OCI-LY7 (cell line): ENCODE results near the gene NOS3. TPM values are rescaled to one million over a fixed set of nuclear protein-coding genes. Genes with fewer than 3 reads are reported as not detected.

Experiments
- BruUV-seq: library from RNA; stranded (reverse); fragments of 400-500 nt; replicated peaks from 2 replicates; lab custom pipeline; 2021; lab: Mats Ljungman, UMichigan
- CTCF ChIA-PET: fragments of 300-600 bp; sonication (Branson Sonifier 250); formaldehyde crosslinking; loops from one replicate; lab custom pipeline; 2022; ENCODE audit warnings: antibody characterized with exemption; ENCODE audit not compliant: unreplicated experiment; lab: Charles Lee
- POLR2A ChIA-PET: fragments of 300-600 bp; sonication (Branson Sonifier 250); formaldehyde crosslinking; loops from one replicate; lab custom pipeline; 2022; ENCODE audit warnings: antibody characterized with exemption; lab: Charles Lee
- DNase-seq: peaks from one replicate; pipeline ENCODE4 v3.0.0-alpha.2; 2015; ENCODE audit warnings: low spot score
- H2AFZ ChIP-seq: fragments of 200-600 bp; sonication (generic), shearing (Covaris generic); 2 replicates; pipeline ENCODE4 v1.6.1; 2014; ENCODE audit warnings: mild to moderate bottlenecking, antibody characterized with exemption, low read length, moderate library complexity
- H3K27ac ChIP-seq: fragments of 200-600 bp; sonication (generic); 2 replicates; pipeline ENCODE4 v1.5.1; 2014; ENCODE audit warnings: mixed run types, low read depth, mild to moderate bottlenecking, moderate library complexity, low read length, inconsistent platforms; ENCODE audit not compliant: poor library complexity, severe bottlenecking
- H3K36me3 ChIP-seq: fragments of 200-600 bp; sonication (generic); 2 replicates; pipeline ENCODE4 v1.6.1; 2014; ENCODE audit warnings: mild to moderate bottlenecking, antibody characterized with exemption, low read length, moderate library complexity, mixed read lengths; ENCODE audit not compliant: insufficient read depth
- H3K4me1 ChIP-seq: fragments of 200-600 bp; sonication (generic); 2 replicates; pipeline ENCODE4 v1.5.1; 2014; ENCODE audit warnings: mild to moderate bottlenecking, low read length; ENCODE audit not compliant: insufficient read depth, poor library complexity, severe bottlenecking
- H3K4me2 ChIP-seq: fragments of 200-600 bp; sonication (generic); 2 replicates; pipeline ENCODE4 v1.6.1; 2014; ENCODE audit warnings: mild to moderate bottlenecking, low read length
- H3K4me3 ChIP-seq: fragments of 200-600 bp; sonication (generic); 2 replicates; pipeline ENCODE4 v1.5.1; 2014; ENCODE audit warnings: mild to moderate bottlenecking, low read depth, low read length; ENCODE audit not compliant: poor library complexity, severe bottlenecking
- H3K79me2 ChIP-seq: fragments of 200-600 bp; sonication (generic); 2 replicates; pipeline ENCODE4 v1.6.1; 2016; ENCODE audit warnings: low read depth, mild to moderate bottlenecking, low read length, moderate library complexity, mixed read lengths; ENCODE audit not compliant: insufficient read depth
- H3K9me2 ChIP-seq: fragments of 200-600 bp; sonication (generic); 2 replicates; pipeline ENCODE4 v1.6.1; 2016; ENCODE audit warnings: mild to moderate bottlenecking, low read length, mixed read lengths; ENCODE audit not compliant: insufficient read depth
- H3K9me3 ChIP-seq: fragments of 200-600 bp; sonication (generic); 2 replicates; pipeline ENCODE4 v1.6.1; 2014; ENCODE audit warnings: mild to moderate bottlenecking, mixed run types, low read length, mixed read lengths
- H4K20me1 ChIP-seq: fragments of 200-600 bp; sonication (generic); 2 replicates; pipeline ENCODE4 v1.6.1; 2014; ENCODE audit warnings: mild to moderate bottlenecking, antibody characterized with exemption, low read length, moderate library complexity, mixed read lengths; ENCODE audit not compliant: insufficient read depth
- EZH2phosphoT487 ChIP-seq: fragments of 200-600 bp; sonication (generic); IDR thresholded peaks from 2 replicates; pipeline ENCODE4 v1.6.1; 2018; ENCODE audit warnings: low read depth, borderline replicate concordance, mild to moderate bottlenecking, mixed run types, antibody characterized with exemption, low read length, moderate library complexity, mixed read lengths
- intact Hi-C: fragments of 100-400 bp; cut with micrococcal nuclease; formaldehyde crosslinking; loops from one replicate; pipeline ENCODE4 v1.10.0; 2022; ENCODE audit not compliant: unreplicated experiment
- total RNA-seq, 2 experiments: library from RNA; depleted of rRNA in 1 of 2; stranded (reverse); fragments of >200 nt in 1 of 2; shearing (Covaris generic) in 1 of 2; gene quantifications; 2 replicates each; pipeline ENCODE4 v1.2.3, GENCODE V29; 2014 to 2022
- TF ChIP-seq, protein P1 (sequence below): fragments of 200-600 bp; sonication (generic); conservative IDR thresholded peaks from 2 replicates; pipeline ENCODE4 v1.5.1; 2014; ENCODE audit warnings: mild to moderate bottlenecking, antibody characterized with exemption, low read length, moderate library complexity, mixed read lengths

The NOS3 gene
- total RNA-seq, 2 experiments from 2014 or later: 0.78 to 0.82 TPM

DNA sequence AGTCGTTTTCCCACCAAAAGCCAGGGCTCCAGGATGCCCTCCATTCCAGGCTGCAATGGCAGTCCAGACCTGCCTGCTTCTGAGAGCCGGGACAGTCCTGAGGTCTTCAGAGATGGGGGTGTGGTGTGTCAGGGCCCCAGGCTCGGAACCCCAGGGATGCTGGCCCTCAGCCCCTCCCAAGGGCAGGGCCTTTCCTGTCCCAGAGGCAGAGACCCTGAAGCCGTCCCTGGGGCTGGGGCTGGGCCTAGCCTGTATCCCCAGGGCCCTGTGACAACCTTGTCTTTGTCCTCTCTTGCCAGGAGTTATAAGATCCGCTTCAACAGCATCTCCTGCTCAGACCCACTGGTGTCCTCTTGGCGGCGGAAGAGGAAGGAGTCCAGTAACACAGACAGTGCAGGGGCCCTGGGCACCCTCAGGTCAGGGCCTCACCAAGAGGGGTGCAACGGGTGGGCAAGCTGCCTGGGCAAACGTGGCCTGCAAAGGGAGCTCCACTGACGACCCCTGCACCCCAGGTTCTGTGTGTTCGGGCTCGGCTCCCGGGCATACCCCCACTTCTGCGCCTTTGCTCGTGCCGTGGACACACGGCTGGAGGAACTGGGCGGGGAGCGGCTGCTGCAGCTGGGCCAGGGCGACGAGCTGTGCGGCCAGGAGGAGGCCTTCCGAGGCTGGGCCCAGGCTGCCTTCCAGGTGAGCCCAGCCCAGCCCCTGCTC lies 15.9 kb downstream of the NOS3 start:
- Histone ChIP-seq H3K4me1 (peaks cover 7% of the 10 kb centered on the region), H3K9me3 (no peaks in the 10 kb centered on the region), H2AFZ (no peak overlapping the region), H3K36me3 (no peaks in the 10 kb centered on the region), H3K79me2 (no peaks in the 10 kb centered on the region), H4K20me1 (no peaks in the 10 kb centered on the region), H3K9me2 (no peaks in the 10 kb centered on the region), H3K4me2 (no peak overlapping the region), H3K27ac (no peak overlapping the region), H3K4me3 (no peak overlapping the region)
- CTCF ChIA-PET: no interaction called here
- intact Hi-C loops: loop anchor here (5.0 kb wide), 1 partner anchor 44 kb away; no protein-coding TSS in a partner anchor
- POLR2A ChIA-PET: no interaction called here
- TF ChIP-seq, protein P1, sequence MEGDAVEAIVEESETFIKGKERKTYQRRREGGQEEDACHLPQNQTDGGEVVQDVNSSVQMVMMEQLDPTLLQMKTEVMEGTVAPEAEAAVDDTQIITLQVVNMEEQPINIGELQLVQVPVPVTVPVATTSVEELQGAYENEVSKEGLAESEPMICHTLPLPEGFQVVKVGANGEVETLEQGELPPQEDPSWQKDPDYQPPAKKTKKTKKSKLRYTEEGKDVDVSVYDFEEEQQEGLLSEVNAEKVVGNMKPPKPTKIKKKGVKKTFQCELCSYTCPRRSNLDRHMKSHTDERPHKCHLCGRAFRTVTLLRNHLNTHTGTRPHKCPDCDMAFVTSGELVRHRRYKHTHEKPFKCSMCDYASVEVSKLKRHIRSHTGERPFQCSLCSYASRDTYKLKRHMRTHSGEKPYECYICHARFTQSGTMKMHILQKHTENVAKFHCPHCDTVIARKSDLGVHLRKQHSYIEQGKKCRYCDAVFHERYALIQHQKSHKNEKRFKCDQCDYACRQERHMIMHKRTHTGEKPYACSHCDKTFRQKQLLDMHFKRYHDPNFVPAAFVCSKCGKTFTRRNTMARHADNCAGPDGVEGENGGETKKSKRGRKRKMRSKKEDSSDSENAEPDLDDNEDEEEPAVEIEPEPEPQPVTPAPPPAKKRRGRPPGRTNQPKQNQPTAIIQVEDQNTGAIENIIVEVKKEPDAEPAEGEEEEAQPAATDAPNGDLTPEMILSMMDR: no peak
- no peak for TF ChIP-seq EZH2phosphoT487
- BruUV-seq: no TSS peak
- no peak for DNase-seq

DNA sequence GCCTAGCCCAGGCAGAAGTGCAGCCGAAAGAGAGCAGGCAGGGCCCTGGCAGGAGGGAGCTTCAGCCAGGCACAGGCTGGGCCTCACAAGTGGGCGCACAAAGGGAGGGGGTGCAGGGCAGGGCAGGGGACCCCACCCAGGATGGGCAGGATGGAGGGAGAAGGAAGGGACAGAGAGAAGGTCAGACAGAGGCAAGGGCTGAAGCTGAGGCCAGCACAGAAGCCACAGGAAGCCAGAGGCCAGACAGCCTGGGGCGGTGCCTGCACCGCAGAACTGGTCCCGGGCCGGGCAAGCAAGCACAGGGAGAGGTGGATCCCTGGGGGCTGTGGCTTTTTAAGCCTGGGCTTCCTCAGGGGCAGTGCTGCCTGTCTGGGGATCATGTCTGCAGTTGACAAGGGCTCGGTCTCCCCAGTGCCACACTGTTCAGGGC lies 16.7 kb downstream of the NOS3 start:
- ChIA-PET POLR2A (interaction anchor here (1.1 kb wide), 1 partner anchor 34 kb away, joined by 3 read pairs; no protein-coding TSS in a partner anchor), CTCF (interaction anchor here (1.0 kb wide), 1 partner anchor 116 kb away, joined by 3 read pairs; no protein-coding TSS in a partner anchor)
- Histone ChIP-seq H3K79me2 (no peaks in the 10 kb centered on the region), H3K9me3 (no peaks in the 10 kb centered on the region), H3K4me1 (peaks cover 7% of the 10 kb centered on the region), H4K20me1 (no peaks in the 10 kb centered on the region), H3K4me2 (no peak overlapping the region), H3K27ac (no peak overlapping the region), H2AFZ (no peak overlapping the region), H3K9me2 (no peaks in the 10 kb centered on the region), H3K4me3 (no peak overlapping the region), H3K36me3 (no peaks in the 10 kb centered on the region)
- BruUV-seq: no TSS peak
- TF ChIP-seq, protein P1: no peak
- no peak for TF ChIP-seq EZH2phosphoT487
- intact Hi-C loops: loop anchor here (5.0 kb wide), 1 partner anchor 45 kb away; no protein-coding TSS in a partner anchor
- no peak for DNase-seq

DNA sequence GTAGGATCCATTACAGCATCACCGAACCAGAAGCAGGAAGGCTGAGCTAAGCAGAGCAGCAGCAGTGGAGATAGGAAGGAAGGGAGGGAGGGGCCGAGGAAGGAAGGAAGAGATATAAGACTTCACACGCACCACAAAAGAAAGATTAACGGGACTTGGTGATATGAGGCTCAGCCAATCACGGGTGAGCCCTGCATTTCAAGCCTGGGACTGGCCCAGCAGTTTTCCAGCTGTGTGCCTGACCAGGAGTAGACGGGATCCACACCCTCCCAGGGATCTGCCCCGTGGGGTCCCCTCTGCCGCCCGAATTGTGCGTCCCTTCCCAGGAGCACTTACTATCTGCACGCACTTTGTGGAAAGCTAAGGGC lies 17.3 kb downstream of the NOS3 start:
- Histone ChIP-seq H2AFZ (peak overlapping the region; percentile 57; the same call in 1 of the 2 replicates), H3K9me3 (no peaks in the 10 kb centered on the region), H3K4me3 (peak overlapping the region; percentile 42), H3K4me2 (peak overlapping the region; percentile 48), H3K36me3 (no peaks in the 10 kb centered on the region), H3K27ac (no peak overlapping the region), H3K4me1 (peaks cover 7% of the 10 kb centered on the region), H3K79me2 (no peaks in the 10 kb centered on the region), H3K9me2 (no peaks in the 10 kb centered on the region), H4K20me1 (no peaks in the 10 kb centered on the region)
- no peak for DNase-seq
- TF ChIP-seq, protein P1: no peak
- no peak for TF ChIP-seq EZH2phosphoT487
- POLR2A ChIA-PET: interaction anchor here (1.1 kb wide), 1 partner anchor 34 kb away, joined by 3 read pairs; no protein-coding TSS in a partner anchor
- BruUV-seq: no TSS peak
- CTCF ChIA-PET: interaction anchor here (1.0 to 1.4 kb wide), 2 partner anchors 10 to 117 kb away, joined by 3 read pairs; no protein-coding TSS in a partner anchor
- intact Hi-C loops: loop anchor here (5.0 kb wide), 1 partner anchor 46 kb away; no protein-coding TSS in a partner anchor
